ENCODE measurements around the gene SLCO2A1. TPM values are rescaled to one million over a fixed set of nuclear protein-coding genes. Genes with fewer than 3 reads are reported as not detected.
A peak's percentile ranks its signal among the peaks of the same experiment; 100 is the strongest.

The SLCO2A1 gene
- total and polyA plus RNA-seq, 2 donors (not counting 1 experiment from before 2014, with no cell fraction given), result not detected

- no peaks in the 10 kb centered on the region for H4K20me1 ChIP-seq (ENCODE audit: control insufficient read depth, insufficient read depth, low read length, poor library complexity, severe bottlenecking)
- DNase-seq, result no peak
- ChIA-PET CTCF (no interaction called here), POLR2A (no interaction called here)
- H3K36me3 ChIP-seq (replicated peaks in 1 of 2; ENCODE audit: control extremely low read depth in 1 of 2, control insufficient read depth in 1 of 2, extremely low read depth in 1 of 2, insufficient read depth in 2 of 2, low read length in 1 of 2), result no peaks in the 10 kb centered on the region
- no peak for ATAC-seq (ENCODE audit: low read depth)
- Mint-ChIP-seq H3K4me3 (no peak overlapping the region), H3K4me1 (peaks cover 16% of the 10 kb centered on the region), H3K27me3 (peaks cover 55% of the 10 kb centered on the region), H3K9me3 (ENCODE audit: insufficient read depth) (no peaks in the 10 kb centered on the region), H3K27ac (no peak overlapping the region)
- peaks cover 3% of the 10 kb centered on the region in 2 donors for H3K4me1 ChIP-seq (ENCODE audit: control insufficient read depth in 2 of 2, insufficient read depth in 2 of 2, low read length in 2 of 2)
- H3K4me2 ChIP-seq (replicated peaks; ENCODE audit: low read depth, low read length, poor library complexity, severe bottlenecking), result no peak overlapping the region
- TF ChIP-seq EZH2 (IDR thresholded peaks at IDR 0.05; ENCODE audit: borderline replicate concordance, insufficient read depth, low read depth, low read length, poor library complexity, severe bottlenecking) (no peak), CTCF (IDR thresholded peaks at IDR 0.05) (no peak)
- H2AFZ ChIP-seq (ENCODE audit: insufficient read depth, low read depth, low read length, poor library complexity, severe bottlenecking), result no peak overlapping the region
- no peaks in the 10 kb centered on the region for H3K79me2 ChIP-seq (ENCODE audit: control insufficient read depth, insufficient read depth, low read length)
- H3K27me3 ChIP-seq (replicated peaks in 1 of 4; ENCODE audit: control extremely low read depth in 1 of 4, control insufficient read depth in 3 of 4, insufficient read depth in 4 of 4, low read length in 3 of 4), result peaks cover 0 to 31% (median 8%) of the 10 kb centered on the region in 4 experiments
- no peak overlapping the region for H3K9ac ChIP-seq (ENCODE audit: low read length)
- WGBS (ENCODE audit: insufficient coverage), result 22% methylated on average over 47 of the region's 52 CpGs
- intact Hi-C loops (cut with micrococcal nuclease), result no loop called here
- no peak overlapping the region for H3K4me3 ChIP-seq (ENCODE audit: control extremely low read depth in 1 of 5, extremely low read depth in 1 of 5, insufficient read depth in 1 of 5, low read depth in 2 of 5, low read length in 4 of 5)
- H3K27ac ChIP-seq (ENCODE audit: low read length in 2 of 2), result no peak overlapping the region
- no peaks in the 10 kb centered on the region for H3K9me3 ChIP-seq (ENCODE audit: control extremely low read depth in 1 of 3, control insufficient read depth in 2 of 3, insufficient read depth in 1 of 3, low read length in 2 of 3)
These were observed 135.1 kb downstream of the SLCO2A1 start for GRCh38 chr3:133894353-133895207.

GRCh38 chr3:133893683-133894352, 135.9 kb downstream of the SLCO2A1 start:
- ChIA-PET CTCF (no interaction called here), POLR2A (no interaction called here)
- no peak overlapping the region for H2AFZ ChIP-seq (ENCODE audit: insufficient read depth, low read depth, low read length, poor library complexity, severe bottlenecking)
- H3K4me1 ChIP-seq (ENCODE audit: control insufficient read depth in 2 of 2, insufficient read depth in 2 of 2, low read length in 2 of 2), result peaks cover 3% of the 10 kb centered on the region in 2 donors
- peaks cover 51% of the 10 kb centered on the region for H3K27me3 Mint-ChIP-seq
- TF ChIP-seq CTCF (IDR thresholded peaks at IDR 0.05) (no peak), EZH2 (IDR thresholded peaks at IDR 0.05; ENCODE audit: borderline replicate concordance, insufficient read depth, low read depth, low read length, poor library complexity, severe bottlenecking) (no peak)
- no peaks in the 10 kb centered on the region for H3K9me3 ChIP-seq (ENCODE audit: control extremely low read depth in 1 of 3, control insufficient read depth in 2 of 3, insufficient read depth in 1 of 3, low read length in 2 of 3)
- intact Hi-C loops (cut with micrococcal nuclease), result no loop called here
- H3K27me3 ChIP-seq (replicated peaks in 1 of 4; ENCODE audit: control extremely low read depth in 1 of 4, control insufficient read depth in 3 of 4, insufficient read depth in 4 of 4, low read length in 3 of 4), result peaks cover 0 to 31% (median 8%) of the 10 kb centered on the region in 4 experiments
- no peak overlapping the region for H3K4me3 ChIP-seq (ENCODE audit: control extremely low read depth in 1 of 5, extremely low read depth in 1 of 5, insufficient read depth in 1 of 5, low read depth in 2 of 5, low read length in 4 of 5)
- ATAC-seq (ENCODE audit: low read depth) (no peak), DNase-seq (no peak)
- H3K4me3 Mint-ChIP-seq, result peak overlapping the region; percentile 32
- no peaks in the 10 kb centered on the region for H3K9me3 Mint-ChIP-seq (ENCODE audit: insufficient read depth)
- WGBS (ENCODE audit: insufficient coverage), result 85% methylated on average over 6 of the region's 6 CpGs
- no peak overlapping the region for H3K27ac ChIP-seq (ENCODE audit: low read length in 2 of 2)
- peaks cover 16% of the 10 kb centered on the region for H3K4me1 Mint-ChIP-seq
- H3K79me2 ChIP-seq (ENCODE audit: control insufficient read depth, insufficient read depth, low read length), result no peaks in the 10 kb centered on the region
- no peaks in the 10 kb centered on the region for H4K20me1 ChIP-seq (ENCODE audit: control insufficient read depth, insufficient read depth, low read length, poor library complexity, severe bottlenecking)
- no peak overlapping the region for H3K9ac ChIP-seq (ENCODE audit: low read length)
- no peak overlapping the region for H3K4me2 ChIP-seq (replicated peaks; ENCODE audit: low read depth, low read length, poor library complexity, severe bottlenecking)
- H3K27ac Mint-ChIP-seq, result no peak overlapping the region
- no peaks in the 10 kb centered on the region for H3K36me3 ChIP-seq (replicated peaks in 1 of 2; ENCODE audit: control extremely low read depth in 1 of 2, control insufficient read depth in 1 of 2, extremely low read depth in 1 of 2, insufficient read depth in 2 of 2, low read length in 1 of 2)
